CD4-positive, alpha-beta T cell (primary cell): ENCODE results near the gene PTPRN2. TPM values are rescaled to one million over a fixed set of nuclear protein-coding genes. Genes with fewer than 3 reads are reported as not detected.

Source experiments
- ATAC-seq: fragments of 200-7000 bp; cut with Tn5 transposase; one replicate; pipeline ENCODE4 v1.10.0; 2022; ENCODE audit warnings: mild to moderate bottlenecking; ENCODE audit not compliant: poor library complexity
- CTCF ChIA-PET: fragments of 350-600 bp; sonication (Branson Sonifier 250); formaldehyde crosslinking; loops from one replicate; lab custom pipeline; 2021; ENCODE audit warnings: antibody characterized with exemption, inconsistent platforms; lab: Charles Lee
- POLR2A ChIA-PET: fragments of 350-600 bp; sonication (Branson Sonifier 250); formaldehyde crosslinking; loops from one replicate; lab custom pipeline; 2021; ENCODE audit warnings: antibody characterized with exemption, inconsistent platforms; lab: Charles Lee
- DNase-seq, 14 experiments: peaks; one replicate each; pipeline ENCODE4 v3.0.0-alpha.2; 2013 to 2020; ENCODE audit warnings: mixed read lengths in 2 of 14
- H3K27ac ChIP-seq, 2 donors: one replicate each; pipeline versions ENCODE4 v1.5.1 to v1.7.0; 2013; ENCODE audit warnings: low read length in 2 of 2, low read depth in 1 of 2, mild to moderate bottlenecking in 1 of 2
- H3K27me3 ChIP-seq, 2 experiments: 1 replicate in 1 of 2; 2 replicates in 1 of 2; pipeline versions ENCODE4 v1.6.1 to v1.7.0; 2013; ENCODE audit warnings: low read length in 2 of 2, control low read depth in 1 of 2, mild to moderate bottlenecking in 1 of 2, moderate library complexity in 1 of 2; ENCODE audit not compliant: insufficient read depth in 2 of 2, control insufficient read depth in 1 of 2
- H3K36me3 ChIP-seq: one replicate; pipeline ENCODE4 v1.6.1; 2013; ENCODE audit warnings: low read length, control low read depth; ENCODE audit not compliant: insufficient read depth
- H3K4me1 ChIP-seq: one replicate; pipeline ENCODE4 v1.6.1; 2013; ENCODE audit warnings: low read length, control low read depth; ENCODE audit not compliant: insufficient read depth
- H3K4me3 ChIP-seq: one replicate; pipeline ENCODE4 v1.5.1; 2013; ENCODE audit warnings: mild to moderate bottlenecking, low read length, moderate library complexity
- H3K9me3 ChIP-seq, 2 experiments: 1 replicate in 1 of 2; 2 replicates in 1 of 2; pipeline versions ENCODE4 v1.6.1 to v1.7.0; 2013; ENCODE audit warnings: low read length in 2 of 2, mild to moderate bottlenecking in 2 of 2, control low read depth in 1 of 2, moderate library complexity in 1 of 2; ENCODE audit not compliant: control insufficient read depth in 1 of 2, insufficient read depth in 1 of 2
- H3K27ac Mint-ChIP-seq: one replicate; pipeline ENCODE4 v1.8.0; 2020; ENCODE audit warnings: mixed read lengths
- H3K27me3 Mint-ChIP-seq: one replicate; pipeline ENCODE4 v1.8.0; 2021; ENCODE audit warnings: mixed read lengths
- H3K36me3 Mint-ChIP-seq: one replicate; pipeline ENCODE4 v1.8.0; 2021; ENCODE audit warnings: low read depth, mixed read lengths
- H3K4me1 Mint-ChIP-seq: one replicate; pipeline ENCODE4 v1.8.0; 2021; ENCODE audit warnings: low read depth, mixed read lengths
- H3K4me3 Mint-ChIP-seq: one replicate; pipeline ENCODE4 v1.8.0; 2020; ENCODE audit warnings: mild to moderate bottlenecking, mixed read lengths
- H3K9me3 Mint-ChIP-seq: one replicate; pipeline ENCODE4 v1.8.0; 2020; ENCODE audit warnings: mixed read lengths
- intact Hi-C, 2 experiments: fragments of 100-400 bp; cut with DNase I in 1 of 2; cut with micrococcal nuclease in 1 of 2; formaldehyde crosslinking; loops; one replicate each; pipeline versions ENCODE4 v1.15.1 to v1.9.0; 2023 to 2025; cut with DNase I, micrococcal nuclease
- total RNA-seq, 174 experiments: library from RNA in 2 of 174; stranded (reverse) in 2 of 174; gene quantifications; one replicate each; pipeline ENCODE4 v1.2.3 and lab custom pipeline; 2021 to 2026
- TF ChIP-seq, protein P1 (sequence below): fragments of 200-600 bp; IDR thresholded peaks from one replicate; pipeline ENCODE4 v1.8.0; 2022; ENCODE audit warnings: antibody characterized with exemption, mild to moderate bottlenecking

The PTPRN2 gene
- total RNA-seq, 2 experiments from 2014 or later, result 0.34 to 0.44 TPM

DNA sequence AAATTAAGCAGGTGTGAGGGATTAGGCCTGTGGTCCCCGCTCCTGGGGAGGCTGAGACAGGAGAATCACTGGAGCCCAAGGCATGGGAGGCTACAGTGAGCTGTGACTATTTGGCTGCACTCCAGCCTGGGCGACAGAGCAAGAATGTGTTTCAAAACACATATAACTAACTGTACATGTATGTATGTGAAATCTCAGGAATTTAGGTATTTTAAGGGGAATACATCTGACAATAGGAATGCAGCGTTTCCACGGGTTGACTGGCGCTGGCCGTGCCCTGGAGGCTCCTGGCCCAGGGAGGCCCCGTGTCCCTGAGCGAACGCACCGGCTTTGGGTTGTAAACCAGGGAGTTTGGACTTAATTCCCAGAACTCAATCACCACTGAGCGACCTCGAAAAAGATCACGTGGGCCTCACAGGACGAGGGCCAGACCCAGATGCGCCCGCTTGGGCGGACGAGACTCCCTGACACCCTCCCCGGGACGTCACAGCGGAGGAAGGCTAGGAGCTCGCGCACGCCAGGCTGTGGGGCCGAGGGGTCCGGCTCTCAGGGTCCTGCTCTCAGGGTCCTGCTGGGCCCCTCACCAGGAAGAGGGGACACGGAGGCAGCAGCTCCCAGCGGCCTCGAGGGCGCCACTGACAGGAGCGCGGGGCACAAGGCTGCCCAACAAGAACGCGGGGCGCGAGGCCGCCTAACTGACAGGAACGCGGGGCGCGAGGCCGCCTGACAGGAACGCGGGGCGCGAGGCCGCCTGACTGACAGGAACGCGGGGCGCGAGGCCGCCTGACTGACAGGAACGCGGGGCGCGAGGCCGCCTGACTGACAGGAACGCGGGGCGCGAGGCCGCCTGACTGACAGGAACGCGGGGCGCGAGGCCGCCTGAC is 18.4 kb downstream of the PTPRN2 start:
- POLR2A ChIA-PET, result no interaction called here

DNA sequence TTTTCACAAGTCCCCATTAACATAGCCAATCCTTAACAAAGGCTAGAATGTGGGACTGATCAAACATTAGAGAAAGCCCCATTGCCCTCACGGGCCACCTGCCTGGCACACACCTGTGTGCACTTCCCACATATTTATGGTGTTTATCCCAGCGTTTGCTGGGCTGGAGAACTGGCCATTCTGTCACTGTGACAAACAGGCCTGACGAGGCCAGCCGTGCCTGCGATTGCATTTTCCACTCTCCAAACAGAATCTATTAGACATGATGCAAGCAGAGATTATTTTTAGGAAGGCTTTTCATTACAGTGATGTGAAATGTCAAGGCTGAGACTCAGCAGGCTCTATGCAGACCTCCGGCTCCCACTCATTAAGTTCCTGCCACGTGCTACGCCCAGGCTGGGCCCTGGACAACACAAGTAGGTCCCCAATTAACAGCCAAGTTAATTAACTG is 20.4 kb downstream of the PTPRN2 start:
- Mint-ChIP-seq H3K27me3 (peaks cover 45% of the 10 kb centered on the region), H3K9me3 (no peaks in the 10 kb centered on the region)

More for the DNA sequence above, 18.4 kb downstream of the PTPRN2 start:
- no peak overlapping the region for H3K4me3 ChIP-seq
- no peaks in the 10 kb centered on the region for H3K4me1 ChIP-seq
- peaks cover 52% of the 10 kb centered on the region for H3K27me3 Mint-ChIP-seq
- H3K4me1 Mint-ChIP-seq, result no peaks in the 10 kb centered on the region
- no peaks in the 10 kb centered on the region for H3K36me3 ChIP-seq
- DNase-seq (no peak), ATAC-seq (no peak)
- no peaks in the 10 kb centered on the region for H3K9me3 Mint-ChIP-seq
- intact Hi-C loops, result no loop called here
- no peak overlapping the region for H3K27ac ChIP-seq
- no peak overlapping the region for H3K27ac Mint-ChIP-seq
- no peak overlapping the region for H3K4me3 Mint-ChIP-seq
- peaks cover 0 to 16% of the 10 kb centered on the region in 2 experiments for H3K9me3 ChIP-seq
- TF ChIP-seq, protein P1, sequence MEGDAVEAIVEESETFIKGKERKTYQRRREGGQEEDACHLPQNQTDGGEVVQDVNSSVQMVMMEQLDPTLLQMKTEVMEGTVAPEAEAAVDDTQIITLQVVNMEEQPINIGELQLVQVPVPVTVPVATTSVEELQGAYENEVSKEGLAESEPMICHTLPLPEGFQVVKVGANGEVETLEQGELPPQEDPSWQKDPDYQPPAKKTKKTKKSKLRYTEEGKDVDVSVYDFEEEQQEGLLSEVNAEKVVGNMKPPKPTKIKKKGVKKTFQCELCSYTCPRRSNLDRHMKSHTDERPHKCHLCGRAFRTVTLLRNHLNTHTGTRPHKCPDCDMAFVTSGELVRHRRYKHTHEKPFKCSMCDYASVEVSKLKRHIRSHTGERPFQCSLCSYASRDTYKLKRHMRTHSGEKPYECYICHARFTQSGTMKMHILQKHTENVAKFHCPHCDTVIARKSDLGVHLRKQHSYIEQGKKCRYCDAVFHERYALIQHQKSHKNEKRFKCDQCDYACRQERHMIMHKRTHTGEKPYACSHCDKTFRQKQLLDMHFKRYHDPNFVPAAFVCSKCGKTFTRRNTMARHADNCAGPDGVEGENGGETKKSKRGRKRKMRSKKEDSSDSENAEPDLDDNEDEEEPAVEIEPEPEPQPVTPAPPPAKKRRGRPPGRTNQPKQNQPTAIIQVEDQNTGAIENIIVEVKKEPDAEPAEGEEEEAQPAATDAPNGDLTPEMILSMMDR, result no peak
- H3K36me3 Mint-ChIP-seq, result no peaks in the 10 kb centered on the region
- H3K27me3 ChIP-seq, result peaks cover 8 to 17% of the 10 kb centered on the region in 2 experiments
- CTCF ChIA-PET, result no interaction called here

DNA sequence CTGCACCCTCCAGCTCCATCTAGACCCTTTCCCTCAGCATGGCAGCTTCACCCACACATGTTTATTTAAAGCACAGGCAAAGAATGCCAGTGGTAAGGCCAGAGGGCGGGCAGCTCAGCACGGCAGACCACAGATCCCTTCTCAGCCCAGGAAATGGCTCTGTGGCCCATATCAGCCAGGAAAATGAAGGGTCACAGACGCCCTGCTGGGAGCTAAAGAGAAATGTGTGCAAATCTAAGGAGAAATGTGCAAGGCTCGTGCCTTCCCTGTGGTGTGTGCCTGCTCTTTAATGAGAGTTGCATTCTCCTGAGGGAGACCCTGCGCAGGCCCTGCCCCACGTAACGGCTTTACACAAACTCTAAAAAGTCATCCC is 23.0 kb downstream of the PTPRN2 start:
- H3K36me3 Mint-ChIP-seq, result no peaks in the 10 kb centered on the region
- peaks cover 8 to 12% of the 10 kb centered on the region in 2 experiments for H3K27me3 ChIP-seq
- H3K4me1 ChIP-seq, result no peaks in the 10 kb centered on the region
- intact Hi-C loops, result no loop called here
- H3K27ac Mint-ChIP-seq, result no peak overlapping the region
- TF ChIP-seq, protein P1, result no peak
- CTCF ChIA-PET, result no interaction called here
- no peaks in the 10 kb centered on the region for H3K9me3 Mint-ChIP-seq
- no peak overlapping the region for H3K4me3 Mint-ChIP-seq
- POLR2A ChIA-PET, result no interaction called here
- H3K27me3 Mint-ChIP-seq, result peaks cover 39% of the 10 kb centered on the region
- H3K4me3 ChIP-seq, result no peak overlapping the region
- H3K9me3 ChIP-seq, result peaks cover 0 to 6% of the 10 kb centered on the region in 2 experiments
- ATAC-seq (no peak), DNase-seq (no peak)
- no peaks in the 10 kb centered on the region for H3K36me3 ChIP-seq
- no peak overlapping the region for H3K27ac ChIP-seq
- H3K4me1 Mint-ChIP-seq, result no peaks in the 10 kb centered on the region

More for the DNA sequence above, 20.4 kb downstream of the PTPRN2 start:
- Histone ChIP-seq H3K27ac (no peak overlapping the region), H3K4me3 (no peak overlapping the region), H3K9me3 (peaks cover 0 to 16% of the 10 kb centered on the region in 2 experiments), H3K27me3 (peaks cover 8 to 17% of the 10 kb centered on the region in 2 experiments), H3K36me3 (no peaks in the 10 kb centered on the region), H3K4me1 (no peaks in the 10 kb centered on the region)
- intact Hi-C loops, result no loop called here
- ATAC-seq, result no peak
- CTCF ChIA-PET, result no interaction called here
- Mint-ChIP-seq H3K4me1 (no peaks in the 10 kb centered on the region), H3K27ac (no peak overlapping the region), H3K4me3 (no peak overlapping the region), H3K36me3 (no peaks in the 10 kb centered on the region)
- TF ChIP-seq, protein P1, result no peak
- POLR2A ChIA-PET, result no interaction called here
- no peak for DNase-seq
